GM19025 (cell line): Measurements from ENCODE around the gene SOD3.

Experiments
- ATAC-seq: cut with Tn5 transposase; IDR thresholded peaks from one replicate; pipeline ENCODE4 v1.9.1; 2021; ENCODE audit warnings: mild to moderate bottlenecking, low read depth, moderate library complexity; ENCODE audit not compliant: unreplicated experiment

The SOD3 gene

DNA sequence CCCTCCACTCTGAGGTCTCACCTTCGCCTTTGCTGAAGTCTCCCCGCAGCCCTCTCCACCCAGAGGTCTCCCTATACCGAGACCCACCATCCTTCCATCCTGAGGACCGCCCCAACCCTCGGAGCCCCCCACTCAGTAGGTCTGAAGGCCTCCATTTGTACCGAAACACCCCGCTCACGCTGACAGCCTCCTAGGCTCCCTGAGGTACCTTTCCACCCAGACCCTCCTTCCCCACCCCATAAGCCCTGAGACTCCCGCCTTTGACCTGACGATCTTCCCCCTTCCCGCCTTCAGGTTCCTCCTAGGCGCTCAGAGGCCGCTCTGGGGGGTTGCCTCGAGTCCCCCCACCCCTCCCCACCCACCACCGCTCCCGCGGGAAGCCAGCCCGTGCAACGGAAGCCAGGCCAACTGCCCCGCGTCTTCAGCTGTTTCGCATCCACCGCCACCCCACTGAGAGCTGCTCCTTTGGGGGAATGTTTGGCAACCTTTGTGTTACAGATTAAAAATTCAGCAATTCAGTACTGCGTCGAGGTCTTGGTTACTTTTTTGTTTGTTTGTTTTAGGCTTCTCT is 5.0 kb downstream of the SOD3 start:
- ATAC-seq = no peak

DNA sequence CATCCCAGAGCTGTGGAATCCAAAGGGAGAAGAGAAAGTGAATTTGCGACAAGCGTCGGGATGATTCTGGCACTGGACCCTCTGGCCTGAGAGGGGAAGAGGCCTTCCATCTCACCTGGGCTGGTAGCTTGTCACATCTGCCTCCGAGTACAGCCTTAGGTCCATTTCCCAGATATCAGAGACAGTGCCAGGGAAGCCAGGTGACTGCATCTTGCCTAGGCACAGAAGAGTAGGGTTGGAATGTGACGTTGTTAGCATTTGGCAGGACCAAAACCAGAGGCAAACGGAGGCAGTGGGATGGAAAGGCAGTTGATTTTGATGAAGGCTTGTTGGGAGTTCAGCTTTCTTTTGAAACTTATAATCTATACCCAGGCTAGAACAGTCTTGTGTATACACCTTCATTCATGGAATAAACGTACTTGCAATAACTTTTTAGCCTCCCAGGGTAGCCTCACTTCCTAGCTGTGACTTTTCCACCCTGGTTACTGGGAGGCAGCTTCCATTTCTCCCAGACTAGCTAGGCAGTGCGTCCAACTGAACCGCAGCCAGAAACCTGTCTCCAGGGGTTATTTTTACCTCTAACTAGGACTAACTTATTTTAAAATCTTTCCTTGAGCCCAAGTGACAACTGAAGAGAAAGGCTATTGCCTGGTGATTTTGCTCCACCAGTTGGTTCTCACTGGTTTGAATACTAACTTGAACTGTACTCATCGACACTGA is 5.9 kb downstream of the SOD3 start:
- ATAC-seq = no peak

DNA sequence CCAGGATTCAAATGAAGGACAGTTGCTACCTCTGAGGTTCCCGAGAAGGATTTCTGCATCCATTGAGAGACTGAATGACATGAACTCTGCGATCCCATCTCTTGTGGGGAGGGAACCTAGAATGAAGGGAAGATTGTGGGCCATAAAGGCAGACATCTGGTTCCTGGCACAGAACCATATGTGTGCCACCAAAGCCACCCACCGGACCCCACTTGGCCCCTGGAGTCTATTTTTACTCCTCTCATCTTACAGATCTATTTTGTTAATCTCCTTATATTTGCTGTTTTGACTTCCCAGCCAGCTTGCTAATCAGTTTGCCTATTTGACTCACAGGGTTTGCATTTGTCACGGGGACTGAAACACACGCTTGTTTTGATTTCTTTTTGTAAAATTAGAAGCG is 7.3 kb downstream of the SOD3 start:
- no peak for ATAC-seq

DNA sequence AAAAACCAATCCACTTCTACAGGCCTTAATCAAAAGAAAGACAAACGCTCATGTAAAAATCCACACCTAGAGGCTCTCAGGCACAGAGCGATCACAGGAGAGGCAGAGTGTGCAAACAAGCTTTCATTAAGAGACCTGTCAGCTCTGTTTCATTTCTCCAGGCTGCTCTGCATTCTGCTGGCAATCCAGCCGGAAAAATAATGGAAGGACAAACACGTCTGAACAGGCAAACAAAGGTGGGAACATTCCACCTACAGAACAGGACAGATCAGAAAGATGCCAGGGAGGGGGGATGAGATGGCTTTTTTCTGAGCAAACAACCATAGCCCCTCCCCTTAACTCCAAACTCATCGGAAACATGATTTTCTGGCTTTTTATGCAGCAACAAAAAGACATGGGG is 9.7 kb downstream of the SOD3 start:
- no peak for ATAC-seq

DNA sequence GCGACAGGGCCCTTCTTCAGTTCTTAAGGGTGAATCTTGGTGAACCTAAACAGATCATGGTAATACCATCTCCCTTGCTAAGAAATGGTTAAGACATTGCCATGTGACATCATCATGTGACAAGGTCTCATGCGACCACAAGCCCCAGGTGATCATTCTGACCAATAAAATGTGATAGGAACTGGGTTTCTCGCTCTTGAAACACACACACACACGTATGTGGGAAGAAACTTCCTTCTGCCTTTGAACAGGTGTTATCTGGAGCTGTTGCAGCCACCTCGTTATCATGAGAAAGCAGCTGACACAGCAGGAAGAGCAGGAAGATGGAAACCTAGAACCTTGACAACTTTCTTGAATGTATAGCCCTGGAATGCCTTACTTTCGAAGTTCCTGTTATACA is 10.2 kb downstream of the SOD3 start:
- ATAC-seq = no peak

DNA sequence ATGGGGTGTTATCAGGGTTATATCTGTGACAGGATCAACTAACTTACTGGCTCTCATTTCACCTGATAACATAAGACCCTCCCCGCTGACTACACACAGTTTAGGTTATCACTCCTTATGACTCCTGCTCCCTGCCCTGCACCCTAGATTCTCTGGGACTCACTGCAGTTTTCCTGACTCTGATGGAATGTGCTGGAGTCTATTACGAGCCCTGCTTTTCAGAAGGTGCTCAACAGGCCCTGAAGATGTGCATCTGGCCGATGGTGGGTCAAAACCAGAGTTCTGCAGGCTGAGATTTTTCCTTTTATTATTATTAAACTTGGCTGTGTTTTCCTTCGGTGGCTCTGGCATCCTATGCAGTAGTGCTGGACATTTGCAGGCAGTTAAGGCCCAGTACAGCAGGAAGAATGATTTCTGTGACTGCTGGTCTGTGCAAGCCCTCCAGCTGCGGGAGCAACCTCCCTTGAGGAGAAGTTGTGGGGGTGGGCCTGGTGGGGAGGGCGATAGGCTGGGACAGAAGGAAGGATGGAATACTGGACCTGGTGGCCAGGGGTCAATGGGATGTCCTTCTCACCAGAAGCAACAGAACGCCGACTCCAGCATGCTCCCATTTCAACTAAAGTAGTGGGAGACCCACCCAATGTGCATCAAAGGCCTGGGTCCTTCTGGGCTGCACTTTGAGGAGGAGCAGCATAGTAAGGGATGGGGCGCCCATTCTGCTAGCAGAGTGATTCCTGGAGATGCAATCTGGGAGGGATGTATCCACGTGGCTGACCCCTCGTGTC is 11.0 kb downstream of the SOD3 start:
- no peak for ATAC-seq

DNA sequence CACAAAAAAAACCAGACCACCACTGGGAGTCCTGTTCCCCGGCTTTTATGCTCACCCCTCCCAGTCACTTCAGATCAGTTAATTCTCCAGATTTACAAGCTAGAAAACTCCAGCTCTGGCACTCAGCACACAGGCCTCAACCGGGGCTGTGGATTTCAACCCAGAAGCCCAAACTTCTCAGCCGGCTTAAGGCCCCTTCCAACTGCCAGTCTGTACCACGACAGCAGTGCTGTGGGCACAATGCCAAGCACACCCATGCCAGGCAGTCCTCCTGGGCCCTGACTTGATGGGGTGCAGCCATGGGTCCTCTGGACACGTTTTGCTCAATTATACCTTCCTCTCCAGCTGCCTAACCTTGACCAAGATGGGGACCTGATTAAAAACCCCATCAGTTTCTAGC is 12.2 kb downstream of the SOD3 start:
- ATAC-seq = no peak

DNA sequence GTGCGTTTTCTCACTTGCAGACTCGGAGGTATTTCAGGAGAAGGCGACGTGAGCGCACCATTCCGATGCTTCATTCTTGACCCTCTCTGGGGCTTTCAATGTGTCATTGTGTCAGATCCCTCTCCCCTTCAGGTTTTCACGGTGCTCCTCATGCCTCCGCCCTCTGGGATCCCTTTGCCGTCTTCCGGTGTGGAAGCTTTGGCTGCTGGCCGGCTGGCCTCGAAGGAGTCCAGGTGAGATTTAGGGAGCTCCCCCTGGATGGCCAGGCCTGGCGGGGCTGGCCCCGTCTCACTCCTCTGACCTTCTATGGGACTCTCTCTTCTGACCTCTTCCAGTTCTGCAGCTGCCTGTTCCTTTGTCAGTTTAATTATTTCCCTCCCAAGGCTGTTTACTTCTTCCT is 12.9 kb downstream of the SOD3 start:
- ATAC-seq = no peak

DNA sequence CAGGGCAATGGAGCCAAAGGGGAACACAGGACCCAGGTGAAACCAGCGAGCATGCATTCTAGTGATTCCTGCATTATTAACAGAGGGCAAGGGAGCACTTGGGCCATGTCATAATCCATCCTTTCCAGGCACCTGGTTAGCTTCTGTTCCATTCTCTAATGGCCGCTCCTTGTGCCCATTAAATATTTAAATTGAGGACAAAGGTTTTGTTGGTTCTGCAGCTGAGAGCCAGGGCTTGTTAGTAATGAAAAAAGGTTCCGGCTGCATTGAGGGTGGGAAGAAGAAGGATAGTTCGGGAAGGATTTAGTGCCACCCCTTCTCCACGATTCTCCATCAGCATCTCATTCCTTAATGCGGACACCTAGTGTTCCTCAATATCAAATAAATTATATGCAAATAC is 13.6 kb downstream of the SOD3 start:
- ATAC-seq = no peak

DNA sequence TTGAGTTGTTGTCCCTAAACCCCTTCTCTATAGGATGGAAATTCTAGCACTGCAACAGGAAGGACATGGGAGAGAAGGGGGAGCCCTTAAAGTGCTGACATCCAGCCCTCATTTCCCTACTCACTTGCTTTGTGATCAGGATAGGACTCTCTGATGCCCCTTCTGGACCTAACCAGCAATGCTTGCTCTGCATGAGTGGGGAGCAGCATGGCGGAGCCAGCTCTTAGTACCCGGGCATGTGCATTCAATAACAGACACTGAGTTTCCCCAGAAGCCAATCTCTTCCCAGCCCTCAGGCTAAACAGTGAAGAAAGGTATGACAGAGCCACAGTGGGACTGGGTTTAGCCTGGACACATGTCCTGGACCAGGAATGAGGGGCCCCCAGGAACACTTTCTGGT is 14.0 kb downstream of the SOD3 start:
- ATAC-seq = no peak

DNA sequence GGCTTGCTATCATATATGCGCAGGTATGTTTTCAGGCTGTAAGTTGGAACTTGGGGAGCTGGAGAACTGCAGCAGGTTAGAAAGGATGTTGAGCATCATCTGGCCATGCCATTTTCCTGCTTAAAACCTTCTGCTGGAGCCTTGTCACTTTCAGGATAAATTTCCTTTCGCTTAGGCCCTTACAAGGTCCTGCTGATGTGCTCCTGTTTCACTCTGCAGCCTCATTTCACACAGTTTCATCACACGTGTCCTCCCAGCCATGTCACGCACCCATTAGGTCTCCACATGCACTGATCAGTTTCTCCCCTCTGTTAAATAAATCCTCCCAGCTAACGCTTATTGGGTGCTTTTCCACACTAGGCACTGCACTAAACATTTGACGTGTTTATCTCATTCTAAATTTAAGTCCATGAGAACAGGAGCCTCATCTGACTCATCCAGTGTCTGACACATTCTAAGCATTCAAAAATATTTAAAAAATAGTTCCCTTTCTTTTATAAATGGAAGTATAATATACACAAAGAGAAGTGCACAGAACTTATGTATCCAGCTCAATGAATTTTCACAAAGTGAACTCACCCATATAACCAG is 14.5 kb downstream of the SOD3 start:
- ATAC-seq = no peak

DNA sequence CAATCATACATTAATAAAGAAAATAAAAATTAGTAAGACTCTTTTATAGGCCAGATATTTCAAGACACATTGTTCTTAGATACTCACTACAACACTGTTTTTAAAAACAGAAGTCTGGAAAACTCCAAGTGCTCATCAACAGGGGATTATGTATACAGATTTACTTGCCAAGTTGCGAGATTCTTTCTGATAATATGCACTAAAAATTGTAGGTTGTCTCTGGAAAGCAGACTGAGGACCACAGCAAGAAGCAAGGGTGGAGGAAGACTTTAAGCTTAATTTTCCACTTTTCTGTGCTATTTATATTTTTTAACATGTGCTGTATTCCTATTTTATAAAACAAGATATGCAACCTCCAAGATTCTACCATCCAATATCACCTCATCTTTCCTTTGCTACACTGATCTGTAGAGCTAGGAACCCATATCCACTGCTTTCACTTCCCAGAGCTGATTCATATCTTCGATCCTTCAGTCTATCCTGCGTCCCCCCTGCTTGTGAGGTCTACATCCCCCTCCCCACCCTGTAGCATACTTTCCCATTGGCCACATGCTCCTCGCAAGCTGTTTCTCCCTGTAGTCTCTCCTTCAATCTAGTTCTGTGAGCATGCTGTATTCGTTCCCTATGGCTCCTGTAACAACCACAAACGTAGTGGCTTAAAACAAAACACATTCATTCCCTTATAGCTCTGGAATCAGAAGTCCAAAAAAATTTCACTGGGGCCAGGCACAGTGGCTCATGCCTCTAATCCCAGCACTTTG is 15.7 kb downstream of the SOD3 start:
- ATAC-seq = no peak

DNA sequence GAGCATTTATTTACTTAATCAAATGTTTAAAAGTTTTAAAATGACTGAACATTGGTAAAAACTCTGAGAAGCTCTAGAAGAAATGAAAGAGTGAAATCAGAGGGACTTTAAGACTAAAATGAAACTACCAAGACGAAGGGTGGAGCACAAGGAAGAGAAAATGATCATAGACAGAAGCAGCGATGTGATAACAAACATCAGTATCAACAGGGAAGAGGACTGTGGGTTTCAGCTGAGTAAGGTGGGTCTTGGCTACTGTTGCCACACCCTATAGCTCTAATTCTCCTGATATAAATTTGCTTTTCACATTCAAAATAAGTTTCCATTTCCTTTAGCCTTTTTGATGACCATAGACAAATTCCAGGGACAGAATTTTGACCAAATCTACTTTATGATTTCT is 18.4 kb downstream of the SOD3 start:
- no peak for ATAC-seq

DNA sequence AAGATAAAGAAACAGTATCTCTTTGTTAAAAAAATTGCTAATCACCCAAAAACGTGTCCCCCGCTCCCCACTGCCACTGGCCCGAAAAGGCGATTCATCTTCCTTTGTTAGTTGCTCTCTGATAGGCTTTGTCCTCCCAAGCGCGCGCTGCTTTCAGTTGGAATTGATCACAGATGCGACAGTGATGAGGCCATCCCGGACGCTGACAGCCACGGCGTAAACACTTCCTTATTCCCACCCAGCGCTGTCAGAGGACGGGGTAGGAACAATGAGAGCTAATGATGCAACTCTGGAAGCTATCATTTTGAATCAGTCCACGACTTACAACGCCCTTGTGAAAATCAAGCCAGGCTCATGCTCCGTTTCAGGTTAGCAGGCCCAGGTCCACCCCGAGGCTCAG is 21.4 kb downstream of the SOD3 start:
- no peak for ATAC-seq

DNA sequence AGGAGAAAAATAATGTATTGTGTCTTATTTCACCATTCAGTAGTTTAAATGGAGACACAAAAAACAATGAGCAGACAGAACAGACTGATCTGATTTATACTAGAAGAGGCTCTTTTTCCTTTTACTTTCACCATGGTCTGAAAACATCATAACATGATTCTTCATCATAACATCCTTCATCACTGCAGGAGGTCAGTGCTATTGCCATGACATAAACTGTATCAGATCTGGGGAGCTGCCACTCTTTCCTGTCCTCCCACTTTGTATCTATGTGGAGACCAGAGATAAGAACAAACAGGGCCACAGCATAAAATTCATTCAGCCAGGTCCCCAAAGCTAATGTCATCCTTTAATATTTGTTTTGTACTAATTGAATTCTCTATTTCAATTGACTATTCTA is 25.2 kb downstream of the SOD3 start:
- ATAC-seq = no peak

DNA sequence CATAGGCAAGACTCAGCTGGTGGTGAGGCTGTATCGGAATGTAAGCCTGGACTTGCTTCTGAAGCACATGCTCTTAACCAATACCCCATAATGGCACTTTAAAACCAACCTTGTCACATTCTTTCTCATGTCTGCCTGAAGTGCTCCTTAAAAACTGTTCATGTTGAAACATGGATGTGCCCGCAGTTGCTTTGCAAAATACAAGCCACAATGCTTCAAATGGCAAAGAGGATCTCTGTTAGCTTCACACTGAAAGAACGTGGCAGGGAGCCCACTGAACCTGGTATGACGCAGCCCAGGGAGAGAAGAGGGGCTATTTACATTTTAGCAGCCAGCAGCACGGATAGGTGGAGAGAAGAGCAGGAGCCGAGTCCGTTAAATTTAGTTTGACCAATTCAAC is 29.3 kb downstream of the SOD3 start:
- ATAC-seq = no peak

DNA sequence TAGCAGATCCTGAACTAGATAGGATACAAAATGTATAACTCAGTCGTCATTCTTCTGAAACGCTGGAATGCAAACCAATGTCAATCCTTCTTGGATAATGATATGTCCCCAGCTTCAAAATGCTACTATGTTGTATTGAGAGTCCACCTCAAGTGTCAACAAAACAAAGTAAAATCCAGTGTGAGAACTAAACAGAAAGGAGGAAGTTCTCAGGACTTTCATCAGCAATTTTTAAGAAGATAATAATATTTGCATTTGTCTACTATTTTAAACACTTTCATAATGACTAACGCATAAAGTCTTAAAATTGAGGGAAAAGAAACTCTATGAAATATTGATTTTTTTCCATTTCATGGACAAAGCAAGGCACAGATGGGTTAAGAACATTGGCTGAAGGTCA is 36.3 kb downstream of the SOD3 start:
- ATAC-seq = no peak

DNA sequence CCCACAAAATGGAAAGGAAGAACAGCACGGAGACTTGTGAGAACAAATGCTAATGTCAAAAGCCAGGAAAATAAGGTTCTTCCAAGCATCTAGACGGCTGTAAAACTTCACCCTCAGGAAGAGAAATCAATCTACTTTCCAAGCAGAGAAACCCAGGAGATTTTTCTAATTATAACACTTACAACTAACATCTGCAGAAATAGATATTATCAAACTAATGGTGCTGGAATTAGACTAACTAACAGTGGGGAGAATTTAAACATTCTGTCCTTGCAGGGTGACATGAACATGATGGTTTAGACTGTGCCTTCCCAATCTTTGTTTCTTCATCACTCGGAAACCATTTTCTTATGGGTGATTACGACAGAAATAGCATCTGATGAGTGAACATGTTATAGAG is 40.3 kb downstream of the SOD3 start:
- ATAC-seq = no peak

DNA sequence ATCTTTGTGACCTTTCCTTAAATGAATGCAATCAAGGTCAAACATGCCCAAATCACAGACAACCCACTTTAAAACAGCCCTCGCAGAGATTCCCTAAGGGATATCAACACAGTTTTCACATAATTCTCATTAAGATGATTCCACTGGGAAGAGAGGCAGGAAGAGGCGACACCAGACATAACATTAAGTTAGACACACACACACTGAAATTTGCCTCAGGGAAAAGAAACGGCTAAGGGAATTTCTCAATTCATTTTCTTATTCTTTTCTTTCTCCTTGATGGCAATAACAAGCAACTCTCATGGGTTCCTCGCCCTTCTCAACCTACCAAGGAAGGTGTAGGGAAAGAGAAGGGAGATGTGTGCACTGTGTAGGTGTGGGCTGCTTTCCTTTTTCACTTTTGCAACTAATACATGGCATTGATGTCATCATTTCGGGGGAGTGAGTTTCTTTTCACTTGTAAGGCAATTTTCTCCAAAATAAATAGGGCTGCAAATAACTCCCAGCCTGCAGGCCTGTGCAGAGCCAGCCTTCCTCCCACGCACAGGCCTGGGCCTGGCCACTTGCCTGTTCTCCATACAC is 41.4 kb downstream of the SOD3 start:
- no peak for ATAC-seq

DNA sequence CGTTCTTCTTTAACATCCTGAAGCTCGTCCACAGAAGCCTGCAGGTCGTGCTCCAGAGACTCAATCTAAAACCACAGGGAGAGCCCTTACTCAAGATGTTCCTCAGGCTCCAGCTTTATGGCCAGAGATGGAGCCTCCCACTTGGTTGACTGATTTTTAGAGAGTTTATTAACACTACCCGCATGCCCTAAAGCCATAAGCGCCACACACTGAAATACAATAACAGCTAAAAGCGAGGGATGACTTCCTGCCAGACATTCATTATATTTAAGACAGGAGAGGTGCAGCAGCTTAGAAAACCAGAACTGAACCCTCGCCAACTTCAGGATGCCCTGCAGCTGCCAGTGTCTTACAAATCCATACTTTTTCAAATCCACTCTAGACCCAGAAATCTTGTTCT is 42.0 kb downstream of the SOD3 start:
- ATAC-seq = no peak

DNA sequence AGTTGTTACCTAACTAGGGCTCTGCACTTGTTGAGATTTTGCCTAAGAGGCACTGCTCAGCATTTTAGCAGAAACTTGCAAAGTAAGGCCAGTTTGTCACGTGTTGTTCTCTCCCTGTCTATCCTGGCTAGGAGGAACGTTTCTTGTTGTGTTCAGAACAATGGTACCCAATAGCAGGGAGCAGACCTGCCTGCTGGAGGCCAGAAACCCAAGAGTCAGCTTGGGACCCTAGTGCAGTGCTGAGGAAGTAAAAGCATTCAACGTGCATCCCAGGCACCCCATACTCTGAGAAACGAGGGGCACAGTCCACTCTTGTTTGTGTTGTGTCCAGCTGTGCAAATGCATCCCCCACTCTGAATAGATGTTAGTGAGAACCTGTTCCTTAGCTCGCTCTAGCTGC is 42.4 kb downstream of the SOD3 start:
- ATAC-seq = no peak
